ENCODE results near the gene TFEB. TPM values are rescaled to one million over a fixed set of nuclear protein-coding genes. Genes with fewer than 3 reads are reported as not detected.

The TFEB gene
- total RNA-seq, 1 experiment from 2014 or later = 7.3 TPM

DNA sequence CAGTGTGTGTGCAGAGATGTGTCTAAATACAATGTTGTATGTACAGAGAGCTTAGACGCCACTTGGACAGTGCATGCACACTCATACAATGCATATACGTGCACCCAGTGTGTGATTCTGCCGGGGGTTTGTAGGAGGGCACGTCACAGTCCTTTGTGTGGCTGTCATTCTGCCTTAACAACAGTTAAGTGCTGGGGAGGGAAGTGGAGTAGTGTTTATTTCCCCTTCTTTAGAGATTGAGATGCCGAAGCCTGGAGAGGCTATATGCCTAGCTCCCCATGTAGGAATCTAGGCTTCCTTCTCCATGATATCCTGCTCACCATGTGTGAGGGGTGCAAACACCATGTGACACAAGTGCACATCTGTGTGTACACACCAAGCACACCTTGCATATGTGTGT lies 59.0 kb downstream of the TFEB start:
- H3K4me2 ChIP-seq = no peak overlapping the region
- peaks cover 30% of the 10 kb centered on the region for H3K27me3 ChIP-seq (ENCODE audit: insufficient read depth, low read depth)
- H3K4me1 ChIP-seq (replicated peaks; ENCODE audit: insufficient read depth) = no peaks in the 10 kb centered on the region
- no peak overlapping the region for H3K27ac ChIP-seq
- intact Hi-C loops (cut with micrococcal nuclease; ENCODE audit: unreplicated experiment) = no loop called here
- H3F3A ChIP-seq (ENCODE audit: insufficient read depth, low read depth) = no peaks in the 10 kb centered on the region
- DNase-seq = no peak
- no peaks in the 10 kb centered on the region for H3K9me3 ChIP-seq (ENCODE audit: insufficient read depth, low read depth)
- TF ChIP-seq EZH2 (IDR thresholded peaks at IDR 0.05; ENCODE audit: low read depth) = no peak
- TF ChIP-seq, protein P1, sequence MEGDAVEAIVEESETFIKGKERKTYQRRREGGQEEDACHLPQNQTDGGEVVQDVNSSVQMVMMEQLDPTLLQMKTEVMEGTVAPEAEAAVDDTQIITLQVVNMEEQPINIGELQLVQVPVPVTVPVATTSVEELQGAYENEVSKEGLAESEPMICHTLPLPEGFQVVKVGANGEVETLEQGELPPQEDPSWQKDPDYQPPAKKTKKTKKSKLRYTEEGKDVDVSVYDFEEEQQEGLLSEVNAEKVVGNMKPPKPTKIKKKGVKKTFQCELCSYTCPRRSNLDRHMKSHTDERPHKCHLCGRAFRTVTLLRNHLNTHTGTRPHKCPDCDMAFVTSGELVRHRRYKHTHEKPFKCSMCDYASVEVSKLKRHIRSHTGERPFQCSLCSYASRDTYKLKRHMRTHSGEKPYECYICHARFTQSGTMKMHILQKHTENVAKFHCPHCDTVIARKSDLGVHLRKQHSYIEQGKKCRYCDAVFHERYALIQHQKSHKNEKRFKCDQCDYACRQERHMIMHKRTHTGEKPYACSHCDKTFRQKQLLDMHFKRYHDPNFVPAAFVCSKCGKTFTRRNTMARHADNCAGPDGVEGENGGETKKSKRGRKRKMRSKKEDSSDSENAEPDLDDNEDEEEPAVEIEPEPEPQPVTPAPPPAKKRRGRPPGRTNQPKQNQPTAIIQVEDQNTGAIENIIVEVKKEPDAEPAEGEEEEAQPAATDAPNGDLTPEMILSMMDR (conservative IDR thresholded peaks at IDR 0.05) = no peak
- H2AFZ ChIP-seq = no peak overlapping the region
- ChIA-PET CTCF (no interaction called here), POLR2A (ENCODE audit: unreplicated experiment) (no interaction called here)
- H3K4me3 ChIP-seq = no peak overlapping the region
- H4K20me1 ChIP-seq (ENCODE audit: insufficient read depth) = no peaks in the 10 kb centered on the region
- H3K79me2 ChIP-seq (ENCODE audit: low read depth) = no peaks in the 10 kb centered on the region
- no peaks in the 10 kb centered on the region for H3K36me3 ChIP-seq (ENCODE audit: low read depth)
- no peaks in the 10 kb centered on the region for H3K9me2 ChIP-seq (ENCODE audit: insufficient read depth)
- no TSS peak for BruUV-seq (replicated peaks)

DNA sequence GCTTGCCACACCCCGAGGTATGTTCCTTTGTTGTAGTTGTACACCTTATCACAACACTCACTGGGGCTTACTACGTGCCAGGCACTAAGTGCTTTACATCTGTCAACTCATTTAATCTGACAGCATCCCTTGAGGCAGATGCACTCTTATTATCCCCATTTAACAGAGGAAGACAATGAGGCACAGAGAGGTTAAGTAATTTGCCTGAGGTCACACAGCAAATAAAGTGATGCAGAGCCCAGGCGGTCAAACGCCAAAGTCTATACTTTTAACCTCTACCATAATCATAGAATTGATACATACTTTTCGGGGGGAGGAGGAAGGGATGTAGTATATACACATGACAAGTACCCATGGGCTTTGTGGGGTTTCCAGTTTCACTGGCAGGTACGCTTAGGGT lies 59.4 kb downstream of the TFEB start:
- ChIA-PET CTCF (no interaction called here), POLR2A (ENCODE audit: unreplicated experiment) (no interaction called here)
- intact Hi-C loops (cut with micrococcal nuclease; ENCODE audit: unreplicated experiment) = no loop called here
- H4K20me1 ChIP-seq (ENCODE audit: insufficient read depth) = no peaks in the 10 kb centered on the region
- H3K4me1 ChIP-seq (replicated peaks; ENCODE audit: insufficient read depth) = no peaks in the 10 kb centered on the region
- H3K27ac ChIP-seq = no peak overlapping the region
- no peak overlapping the region for H2AFZ ChIP-seq
- no peaks in the 10 kb centered on the region for H3F3A ChIP-seq (ENCODE audit: insufficient read depth, low read depth)
- no peaks in the 10 kb centered on the region for H3K36me3 ChIP-seq (ENCODE audit: low read depth)
- BruUV-seq (replicated peaks) = no TSS peak
- peaks cover 35% of the 10 kb centered on the region for H3K27me3 ChIP-seq (ENCODE audit: insufficient read depth, low read depth)
- H3K4me2 ChIP-seq = no peak overlapping the region
- no peak overlapping the region for H3K4me3 ChIP-seq
- DNase-seq = no peak
- no peaks in the 10 kb centered on the region for H3K9me2 ChIP-seq (ENCODE audit: insufficient read depth)
- H3K9me3 ChIP-seq (ENCODE audit: insufficient read depth, low read depth) = no peaks in the 10 kb centered on the region
- TF ChIP-seq, protein P1 (conservative IDR thresholded peaks at IDR 0.05) = no peak
- no peak for TF ChIP-seq EZH2 (IDR thresholded peaks at IDR 0.05; ENCODE audit: low read depth)
- no peaks in the 10 kb centered on the region for H3K79me2 ChIP-seq (ENCODE audit: low read depth)

DNA sequence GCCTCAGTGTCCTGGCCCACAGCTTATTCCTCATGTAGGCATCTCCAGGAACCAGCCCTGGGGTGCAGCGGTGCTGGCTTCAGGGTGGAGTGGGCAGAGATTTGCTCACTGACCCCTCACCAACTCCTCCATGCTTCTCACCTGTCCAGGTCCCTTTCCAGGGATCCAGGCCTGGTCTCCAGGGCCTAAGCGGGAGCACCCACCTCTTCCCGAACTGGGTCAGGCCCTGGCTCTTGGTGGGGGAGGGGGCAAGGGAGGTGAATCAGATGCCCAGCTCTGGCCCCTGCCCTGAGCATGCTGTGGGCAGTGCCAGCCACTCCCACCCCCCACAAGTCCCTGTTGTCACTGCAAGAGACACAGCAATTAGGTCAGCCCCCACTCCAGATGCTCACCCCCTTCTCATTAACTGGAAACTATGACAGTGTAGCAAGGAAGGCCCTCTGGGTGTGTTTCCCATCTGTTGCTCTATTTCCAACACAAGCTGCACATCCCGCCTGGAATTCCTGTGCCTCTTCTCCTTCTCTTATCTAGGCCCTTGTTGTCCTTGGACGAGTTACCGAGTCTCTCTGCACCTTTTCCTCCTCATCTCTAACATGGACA lies 60.1 kb downstream of the TFEB start:
- intact Hi-C loops (cut with micrococcal nuclease; ENCODE audit: unreplicated experiment) = no loop called here
- H3K27ac ChIP-seq = no peak overlapping the region
- H3K36me3 ChIP-seq (ENCODE audit: low read depth) = no peaks in the 10 kb centered on the region
- no peak overlapping the region for H3K4me3 ChIP-seq
- H3K4me1 ChIP-seq (replicated peaks; ENCODE audit: insufficient read depth) = no peaks in the 10 kb centered on the region
- ChIA-PET POLR2A (ENCODE audit: unreplicated experiment) (interaction anchor here (0.6 kb wide), 1 partner anchor 115 kb away, joined by 3 read pairs; no protein-coding TSS in a partner anchor), CTCF (no interaction called here)
- no peaks in the 10 kb centered on the region for H3K9me3 ChIP-seq (ENCODE audit: insufficient read depth, low read depth)
- H3K4me2 ChIP-seq = no peak overlapping the region
- no peak for TF ChIP-seq EZH2 (IDR thresholded peaks at IDR 0.05; ENCODE audit: low read depth)
- TF ChIP-seq, protein P1 (conservative IDR thresholded peaks at IDR 0.05) = no peak
- H3K9me2 ChIP-seq (ENCODE audit: insufficient read depth) = no peaks in the 10 kb centered on the region
- BruUV-seq (replicated peaks) = no TSS peak
- peaks cover 42% of the 10 kb centered on the region for H3K27me3 ChIP-seq (ENCODE audit: insufficient read depth, low read depth)
- DNase-seq = no peak
- H4K20me1 ChIP-seq (ENCODE audit: insufficient read depth) = no peaks in the 10 kb centered on the region
- no peaks in the 10 kb centered on the region for H3F3A ChIP-seq (ENCODE audit: insufficient read depth, low read depth)
- H2AFZ ChIP-seq = no peak overlapping the region
- no peaks in the 10 kb centered on the region for H3K79me2 ChIP-seq (ENCODE audit: low read depth)
